ENCODE data around the gene ENHO.

DNA sequence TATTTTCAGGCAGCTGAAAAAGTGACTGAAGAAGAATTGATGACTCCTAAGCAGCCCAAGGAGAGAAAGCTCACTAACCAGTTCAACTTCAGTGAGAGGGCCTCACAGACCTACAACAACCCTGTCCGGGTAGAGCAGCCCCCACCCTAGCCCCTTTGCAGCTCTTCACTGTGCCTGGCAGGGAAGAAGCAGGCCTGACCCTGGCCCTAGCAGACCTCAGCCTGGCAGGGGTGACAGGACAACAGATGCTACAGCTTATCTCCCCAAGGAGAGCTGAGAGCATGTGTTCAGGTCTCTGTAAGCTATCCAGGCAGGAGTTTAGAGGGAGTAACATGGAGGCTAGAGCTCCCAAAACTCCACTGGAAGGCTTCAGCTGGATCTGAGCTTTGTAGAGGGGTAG lies 32.4 kb downstream of the ENHO start:
- no peak for TF ChIP-seq POLR2AphosphoS5 (IDR thresholded peaks at IDR 0.05)
- TF ChIP-seq, protein P1, sequence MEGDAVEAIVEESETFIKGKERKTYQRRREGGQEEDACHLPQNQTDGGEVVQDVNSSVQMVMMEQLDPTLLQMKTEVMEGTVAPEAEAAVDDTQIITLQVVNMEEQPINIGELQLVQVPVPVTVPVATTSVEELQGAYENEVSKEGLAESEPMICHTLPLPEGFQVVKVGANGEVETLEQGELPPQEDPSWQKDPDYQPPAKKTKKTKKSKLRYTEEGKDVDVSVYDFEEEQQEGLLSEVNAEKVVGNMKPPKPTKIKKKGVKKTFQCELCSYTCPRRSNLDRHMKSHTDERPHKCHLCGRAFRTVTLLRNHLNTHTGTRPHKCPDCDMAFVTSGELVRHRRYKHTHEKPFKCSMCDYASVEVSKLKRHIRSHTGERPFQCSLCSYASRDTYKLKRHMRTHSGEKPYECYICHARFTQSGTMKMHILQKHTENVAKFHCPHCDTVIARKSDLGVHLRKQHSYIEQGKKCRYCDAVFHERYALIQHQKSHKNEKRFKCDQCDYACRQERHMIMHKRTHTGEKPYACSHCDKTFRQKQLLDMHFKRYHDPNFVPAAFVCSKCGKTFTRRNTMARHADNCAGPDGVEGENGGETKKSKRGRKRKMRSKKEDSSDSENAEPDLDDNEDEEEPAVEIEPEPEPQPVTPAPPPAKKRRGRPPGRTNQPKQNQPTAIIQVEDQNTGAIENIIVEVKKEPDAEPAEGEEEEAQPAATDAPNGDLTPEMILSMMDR (IDR thresholded peaks at IDR 0.05), result no peak

Data from suprapubic skin (tissue), 3 donors.